Left ventricle myocardium inferior (tissue), 1 donor: ENCODE data around the gene STX1A. TPM values are rescaled to one million over a fixed set of nuclear protein-coding genes. Genes with fewer than 3 reads are reported as not detected.

Experiments used
- DNase-seq: peaks from one replicate; pipeline ENCODE4 v3.0.0-alpha.2; 2020
- H3K27ac ChIP-seq: fragments of 200-600 bp; replicated peaks from 2 replicates; pipeline ENCODE4 v1.8.0; 2021
- H3K27me3 ChIP-seq: fragments of 200-600 bp; 2 replicates; pipeline ENCODE4 v1.8.0; 2021; ENCODE audit warnings: low read depth
- H3K36me3 ChIP-seq: fragments of 200-600 bp; 2 replicates; pipeline ENCODE4 v1.8.0; 2021
- H3K4me1 ChIP-seq: fragments of 200-600 bp; 2 replicates; pipeline ENCODE4 v1.8.0; 2021
- H3K4me3 ChIP-seq: fragments of 200-600 bp; 2 replicates; pipeline ENCODE4 v1.8.0; 2021; ENCODE audit warnings: mild to moderate bottlenecking, moderate library complexity
- H3K9me3 ChIP-seq: fragments of 200-600 bp; replicated peaks from 2 replicates; pipeline ENCODE4 v1.8.0; 2021
- CTCF ChIP-seq: fragments of 200-600 bp; IDR thresholded peaks from 2 replicates; pipeline ENCODE4 v1.8.0; 2021; ENCODE audit warnings: antibody characterized with exemption, mild to moderate bottlenecking, borderline replicate concordance
- intact Hi-C: fragments of 100-400 bp; cut with micrococcal nuclease; formaldehyde crosslinking; loops from one replicate; pipeline ENCODE4 v1.11.0; 2022
- total RNA-seq: library from RNA; stranded (reverse); fragmentation: NEBNext Ultra II Directional; extraction: Animal tissue kit (Norgen Biotek cat#: 25700); gene quantifications from one replicate; pipeline ENCODE4 v1.2.1, GENCODE V29; 2021
- donor health status: DM: no; HTN: yes; CAD: no; lungs with severe emphysema.

STX1A gene
- total RNA-seq, 1 donor from 2014 or later, result 2.9 TPM

GRCh38 chr7:73761854-73762658 lies 42.6 kb upstream of the STX1A start:
- Histone ChIP-seq H3K4me1 (no peaks in the 10 kb centered on the region), H3K4me3 (no peak overlapping the region), H3K27ac (no peak overlapping the region), H3K27me3 (peaks cover 27% of the 10 kb centered on the region), H3K9me3 (no peaks in the 10 kb centered on the region), H3K36me3 (no peaks in the 10 kb centered on the region)
- DNase-seq, result no peak
- TF ChIP-seq CTCF, result no peak
- intact Hi-C loops, result no loop called here

DNA sequence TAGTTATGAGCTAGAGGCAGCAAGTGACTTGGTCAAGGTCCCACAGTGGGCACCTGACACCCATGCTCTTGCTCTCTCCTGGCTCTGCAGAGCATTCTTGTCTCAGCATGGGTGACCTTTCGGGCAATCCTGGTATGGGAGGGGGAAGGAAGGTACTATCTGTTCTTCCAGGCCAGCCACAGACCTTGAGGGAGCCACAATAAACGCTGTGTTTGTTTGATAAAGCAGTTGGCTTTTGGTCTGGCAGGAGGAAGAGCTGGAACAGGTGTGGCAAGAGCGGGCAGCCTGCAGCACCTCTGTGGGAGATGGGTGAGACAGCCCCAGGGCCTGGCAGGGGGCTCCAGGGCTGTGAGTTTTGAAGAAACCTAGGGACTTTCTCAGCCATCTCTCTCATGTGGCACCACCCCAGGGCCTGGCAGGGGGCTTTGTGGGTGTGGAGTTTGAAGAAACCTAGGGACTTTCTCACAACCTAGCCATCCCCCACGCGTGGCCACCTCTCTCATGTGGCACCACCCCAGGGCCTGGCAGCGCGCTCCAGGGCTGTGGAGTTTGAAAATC lies 39.2 kb upstream of the STX1A start:
- H3K4me1 ChIP-seq, result no peaks in the 10 kb centered on the region
- no peak for TF ChIP-seq CTCF
- no peak for DNase-seq
- H3K27me3 ChIP-seq, result peaks cover 6% of the 10 kb centered on the region
- H3K27ac ChIP-seq, result no peak overlapping the region
- H3K9me3 ChIP-seq, result no peaks in the 10 kb centered on the region
- intact Hi-C loops, result no loop called here
- no peak overlapping the region for H3K4me3 ChIP-seq
- no peaks in the 10 kb centered on the region for H3K36me3 ChIP-seq

DNA sequence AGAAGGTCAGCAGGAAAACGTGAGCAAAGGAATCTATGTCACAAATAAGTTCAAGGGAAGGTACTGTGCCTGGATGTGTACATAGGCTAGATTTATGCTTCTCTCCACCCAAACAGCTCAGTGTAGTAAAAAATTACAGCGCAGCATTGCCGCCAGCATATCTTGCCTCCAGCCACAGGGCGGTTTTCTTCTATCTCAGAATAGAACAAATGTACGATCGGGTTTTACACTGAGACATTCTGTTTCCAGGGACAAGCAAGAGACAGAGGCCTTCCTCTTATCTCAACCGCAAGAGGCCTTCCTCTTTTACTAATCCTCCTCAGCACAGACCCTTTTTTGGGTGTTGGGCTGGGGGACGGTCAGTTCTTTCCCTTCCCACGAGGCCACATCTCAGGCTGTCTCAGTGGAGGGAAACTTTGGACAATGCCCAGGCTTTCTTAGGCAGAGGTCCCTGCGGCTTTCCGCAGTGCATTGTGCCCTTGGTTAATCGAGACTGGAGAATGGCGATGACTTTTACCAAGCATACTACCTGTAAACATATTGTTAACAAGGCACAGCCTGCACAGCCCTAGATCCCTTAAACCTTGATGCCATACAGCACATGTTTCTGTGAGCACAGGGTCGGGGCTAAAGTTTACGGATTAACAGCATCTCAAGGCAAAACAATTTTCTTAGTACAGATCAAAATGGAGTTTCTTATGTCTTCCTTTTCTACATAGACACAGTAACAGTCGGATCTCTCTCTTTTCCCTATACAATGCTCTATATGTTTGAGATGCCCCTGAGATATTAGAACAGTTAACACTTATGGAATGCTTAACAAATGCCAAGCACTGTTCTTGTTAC lies 30.7 kb upstream of the STX1A start:
- Histone ChIP-seq H3K4me3 (no peak overlapping the region), H3K4me1 (peaks cover 7% of the 10 kb centered on the region), H3K36me3 (no peaks in the 10 kb centered on the region), H3K27ac (no peak overlapping the region), H3K27me3 (peaks cover under 1% of the 10 kb centered on the region), H3K9me3 (no peaks in the 10 kb centered on the region)
- intact Hi-C loops, result no loop called here
- no peak for DNase-seq
- no peak for TF ChIP-seq CTCF

DNA sequence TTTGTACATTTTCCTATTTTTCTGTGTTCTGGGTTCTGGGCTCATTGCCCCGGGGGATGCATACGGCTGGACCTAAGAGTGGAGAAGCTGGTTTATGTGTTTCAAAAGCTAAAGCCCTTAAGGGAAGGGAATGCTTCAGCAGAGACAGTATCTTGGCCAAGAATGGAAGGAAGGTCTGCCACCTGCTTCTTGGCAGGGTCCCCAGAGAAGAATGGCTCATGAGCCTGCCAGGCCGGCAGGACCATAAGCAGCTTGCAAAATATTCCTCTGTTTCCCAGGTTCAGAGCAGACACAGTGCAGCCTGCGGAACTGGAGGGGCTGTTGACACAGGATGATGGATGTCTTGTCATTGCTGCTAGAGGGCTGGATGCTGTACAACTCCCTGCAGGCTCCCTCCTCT lies 26.9 kb upstream of the STX1A start:
- intact Hi-C loops, result no loop called here
- H3K36me3 ChIP-seq, result no peaks in the 10 kb centered on the region
- H3K27ac ChIP-seq, result no peak overlapping the region
- no peak for TF ChIP-seq CTCF
- H3K4me3 ChIP-seq, result no peak overlapping the region
- no peaks in the 10 kb centered on the region for H3K9me3 ChIP-seq
- H3K27me3 ChIP-seq, result no peaks in the 10 kb centered on the region
- H3K4me1 ChIP-seq, result peaks cover 7% of the 10 kb centered on the region
- DNase-seq, result no peak

DNA sequence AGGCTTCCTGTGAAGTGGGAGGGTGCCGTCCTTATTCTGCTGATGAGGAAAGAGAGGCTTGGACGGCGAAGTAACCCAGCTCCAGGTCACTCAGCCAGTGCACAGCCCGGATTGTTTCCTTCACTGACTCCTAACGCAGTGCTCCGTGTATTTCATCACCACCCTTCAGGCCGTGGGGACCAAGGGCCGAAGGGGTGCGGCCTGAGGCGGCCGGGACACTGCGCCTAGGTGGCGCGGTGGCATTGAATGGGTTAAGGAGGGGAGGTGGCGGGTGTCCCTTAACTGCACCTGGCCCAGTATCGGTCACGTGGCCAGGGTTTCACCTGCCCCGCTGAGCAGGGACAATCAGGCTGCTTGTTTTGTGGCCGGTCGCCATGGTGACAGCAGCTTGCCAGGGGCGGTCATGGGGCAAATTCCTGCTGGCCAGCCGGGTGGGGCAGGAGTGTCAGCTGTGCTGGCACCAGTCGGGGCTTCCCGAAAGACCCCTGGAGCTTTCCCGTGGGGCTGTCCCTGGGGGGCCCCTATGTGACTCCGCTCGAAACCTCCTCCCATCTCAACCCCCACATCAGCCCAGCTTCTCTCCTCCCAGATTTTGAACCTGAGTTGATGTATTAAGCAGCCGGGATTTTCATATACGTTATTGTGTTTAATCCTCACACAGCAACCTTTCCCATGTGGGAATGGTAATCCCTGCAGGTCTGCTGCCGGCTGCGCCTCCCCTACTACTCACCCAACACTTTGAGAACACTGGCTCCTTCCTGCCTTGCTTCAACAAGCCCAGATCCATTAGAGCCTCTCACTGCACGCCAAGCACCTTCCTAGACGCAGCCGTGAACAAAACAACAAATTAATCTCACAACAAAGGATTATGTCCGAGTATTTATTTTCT lies 23.5 kb upstream of the STX1A start:
- no peak for TF ChIP-seq CTCF
- intact Hi-C loops, result no loop called here
- Histone ChIP-seq H3K27me3 (no peaks in the 10 kb centered on the region), H3K4me3 (no peak overlapping the region), H3K27ac (no peak overlapping the region), H3K4me1 (peaks cover 19% of the 10 kb centered on the region), H3K9me3 (no peaks in the 10 kb centered on the region), H3K36me3 (no peaks in the 10 kb centered on the region)
- DNase-seq, result no peak
